ENCODE measurements around the gene CHMP2A. TPM values are rescaled to one million over a fixed set of nuclear protein-coding genes. Genes with fewer than 3 reads are reported as not detected.

The CHMP2A gene
- total and polyA plus RNA-seq, 2 of the 8 experiments (the other 6 are each of a cell fraction or from before 2014, with no cell fraction given) = 70.0 to 132 TPM

DNA sequence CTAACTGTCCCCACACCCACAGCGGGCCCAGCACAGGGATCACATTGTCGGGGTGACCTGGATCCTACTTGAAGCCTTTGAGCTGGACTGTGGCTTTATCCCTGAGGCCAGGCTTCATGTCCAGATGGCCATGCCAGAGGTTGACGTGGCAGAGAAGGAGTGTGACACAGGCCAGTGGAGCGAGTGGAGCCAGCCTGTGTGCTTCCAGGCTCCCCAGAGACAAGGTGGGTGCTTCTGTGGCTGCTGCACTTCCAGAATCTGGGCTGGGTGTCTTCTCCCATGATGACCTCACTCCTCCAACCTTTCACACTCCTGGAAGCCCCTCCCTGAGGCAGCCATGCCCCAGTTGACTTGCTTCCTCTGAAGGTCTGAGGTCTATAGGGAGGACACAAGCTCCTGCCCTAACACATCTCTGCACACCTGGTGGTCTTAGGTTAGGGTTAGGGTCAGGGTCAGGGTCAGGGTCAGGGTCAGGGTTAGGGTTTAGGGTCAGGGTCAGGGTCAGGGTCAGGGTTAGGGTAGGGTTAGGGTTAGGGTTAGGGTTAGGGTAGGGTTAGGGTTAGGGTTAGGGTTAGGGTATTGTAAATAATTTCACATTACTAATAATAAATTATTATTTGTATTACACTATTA is 31.3 kb upstream of the CHMP2A start (continued):
- TF ChIP-seq SRF (IDR thresholded peaks at IDR 0.05; ENCODE audit: low read depth, low read length) (no peak), ASH2L (IDR thresholded peaks at IDR 0.05; ENCODE audit: low read length) (no peak), YY1 (IDR thresholded peaks at IDR 0.05; ENCODE audit: low read depth, low read length) (no peak), CBX8 (IDR thresholded peaks at IDR 0.05; ENCODE audit: borderline replicate concordance, low read depth, low read length) (no peak), CBX5 (IDR thresholded peaks at IDR 0.05; ENCODE audit: low read depth, low read length) (no peak), SIRT6 (IDR thresholded peaks at IDR 0.05; ENCODE audit: low read length) (no peak)

Measured in H1 (cell line).